ENCODE results near the gene FNBP1. TPM values are rescaled to one million over a fixed set of nuclear protein-coding genes. Genes with fewer than 3 reads are reported as not detected.

Gene FNBP1
- total RNA-seq, 6 experiments from 2014 or later, result 11.7 to 27.1 (median 15.9) TPM

DNA sequence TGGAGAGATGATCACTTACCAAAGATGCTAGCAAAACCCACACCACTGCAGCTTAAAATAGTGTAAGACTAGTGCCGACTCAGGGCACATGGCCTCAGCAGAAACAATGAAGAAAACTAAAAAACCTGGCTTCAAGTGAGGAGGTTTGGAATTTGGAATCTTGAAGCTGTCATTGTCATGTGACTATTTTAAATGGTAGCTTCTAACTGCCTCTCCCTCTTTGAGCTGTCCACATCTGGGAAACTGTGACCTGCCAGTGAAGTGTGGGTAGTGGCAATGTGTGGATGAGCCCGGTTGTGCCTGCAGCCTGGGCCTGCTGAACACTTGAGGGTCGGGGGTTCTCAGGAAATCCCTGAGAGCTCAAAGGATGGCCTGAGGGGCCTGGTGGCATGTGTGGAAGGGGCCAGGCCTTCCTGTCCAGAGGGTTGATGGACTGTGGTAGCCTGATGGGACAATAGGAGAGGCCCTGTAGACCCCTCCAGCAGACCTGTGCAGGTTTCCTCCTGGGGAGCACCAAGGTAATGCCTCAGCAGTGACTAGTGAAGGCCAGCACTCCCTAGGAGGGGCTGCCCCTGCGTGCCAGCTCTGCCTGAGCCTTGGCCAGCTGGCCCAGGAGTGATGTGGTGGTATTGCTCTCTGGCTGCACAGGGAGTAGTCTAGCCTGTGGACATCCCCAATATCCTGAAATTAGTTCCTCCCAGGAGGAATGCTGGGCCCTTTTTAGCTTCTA, 194.1 kb downstream of the FNBP1 start:
- Histone ChIP-seq H3K9me3 (no peaks in the 10 kb centered on the region), H3K27ac (no peak overlapping the region), H3K36me3 (peaks cover 0 to 18% (median 5%) of the 10 kb centered on the region in 4 donors), H3K4me3 (no peak overlapping the region), H3K27me3 (no peaks in the 10 kb centered on the region), H3K4me1 (no peaks in the 10 kb centered on the region)
- DNase-seq (no peak), ATAC-seq (no peak)
- intact Hi-C loops (cut with DNase I), result no loop called here
- TF ChIP-seq, protein P1, sequence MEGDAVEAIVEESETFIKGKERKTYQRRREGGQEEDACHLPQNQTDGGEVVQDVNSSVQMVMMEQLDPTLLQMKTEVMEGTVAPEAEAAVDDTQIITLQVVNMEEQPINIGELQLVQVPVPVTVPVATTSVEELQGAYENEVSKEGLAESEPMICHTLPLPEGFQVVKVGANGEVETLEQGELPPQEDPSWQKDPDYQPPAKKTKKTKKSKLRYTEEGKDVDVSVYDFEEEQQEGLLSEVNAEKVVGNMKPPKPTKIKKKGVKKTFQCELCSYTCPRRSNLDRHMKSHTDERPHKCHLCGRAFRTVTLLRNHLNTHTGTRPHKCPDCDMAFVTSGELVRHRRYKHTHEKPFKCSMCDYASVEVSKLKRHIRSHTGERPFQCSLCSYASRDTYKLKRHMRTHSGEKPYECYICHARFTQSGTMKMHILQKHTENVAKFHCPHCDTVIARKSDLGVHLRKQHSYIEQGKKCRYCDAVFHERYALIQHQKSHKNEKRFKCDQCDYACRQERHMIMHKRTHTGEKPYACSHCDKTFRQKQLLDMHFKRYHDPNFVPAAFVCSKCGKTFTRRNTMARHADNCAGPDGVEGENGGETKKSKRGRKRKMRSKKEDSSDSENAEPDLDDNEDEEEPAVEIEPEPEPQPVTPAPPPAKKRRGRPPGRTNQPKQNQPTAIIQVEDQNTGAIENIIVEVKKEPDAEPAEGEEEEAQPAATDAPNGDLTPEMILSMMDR (IDR thresholded peaks at IDR 0.05), result no peak
- no peak for TF ChIP-seq POLR2A (IDR thresholded peaks at IDR 0.05)
- 93% methylated on average over 2 of the region's 4 CpGs for WGBS (ENCODE audit: insufficient coverage, low coverage, low lambda C conversion rate, missing lambda C conversion rate)

DNA sequence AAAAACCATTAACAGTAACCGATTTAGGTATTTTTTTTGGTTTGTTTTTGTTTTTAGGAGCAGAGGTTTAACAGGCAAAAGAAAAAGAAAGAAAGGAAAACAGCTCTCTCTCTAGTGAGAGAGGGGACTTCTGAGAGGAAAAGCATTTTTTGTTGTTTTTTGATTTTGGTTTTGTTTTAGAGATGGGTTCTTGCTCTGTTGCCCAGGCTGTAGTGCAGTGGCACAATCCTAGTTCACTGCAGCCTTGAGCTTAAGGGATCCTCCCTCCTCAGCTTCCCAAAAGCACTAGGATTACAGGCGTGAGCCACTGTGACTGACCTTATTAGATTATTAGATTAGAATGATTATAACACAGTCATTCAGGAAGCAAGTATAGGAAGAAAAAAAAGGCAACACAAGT, 197.6 kb downstream of the FNBP1 start:
- no peak overlapping the region for H3K27ac ChIP-seq
- intact Hi-C loops (cut with DNase I), result no loop called here
- no peak for TF ChIP-seq POLR2A (IDR thresholded peaks at IDR 0.05)
- TF ChIP-seq, protein P1 (IDR thresholded peaks at IDR 0.05), result no peak
- H3K4me3 ChIP-seq, result no peak overlapping the region
- H3K9me3 ChIP-seq, result no peaks in the 10 kb centered on the region
- no peaks in the 10 kb centered on the region for H3K36me3 ChIP-seq
- H3K4me1 ChIP-seq, result no peaks in the 10 kb centered on the region
- DNase-seq (no peak), ATAC-seq (no peak)
- 65% methylated on average over 2 of the region's 2 CpGs for WGBS (ENCODE audit: insufficient coverage, low coverage, low lambda C conversion rate, missing lambda C conversion rate)
- H3K27me3 ChIP-seq, result no peaks in the 10 kb centered on the region

DNA sequence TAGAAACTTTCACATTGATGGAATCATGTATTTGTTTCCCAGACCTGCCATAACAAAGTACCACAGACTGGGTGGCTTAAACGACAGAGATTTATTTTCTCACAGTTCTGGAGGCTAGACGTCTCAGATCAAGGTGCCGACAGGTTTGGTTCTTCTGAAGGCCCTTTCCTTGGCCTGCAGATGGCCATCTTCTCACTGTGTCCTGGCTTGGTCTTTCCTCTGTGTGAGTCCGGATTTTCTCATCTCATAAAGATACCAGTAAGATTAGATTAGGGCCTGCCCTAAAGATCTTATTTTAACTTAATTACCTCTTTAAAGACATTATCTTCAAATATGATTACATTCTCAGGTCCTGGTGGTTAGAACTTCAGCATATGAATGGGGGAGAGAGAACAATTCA, 201.9 kb downstream of the FNBP1 start:
- intact Hi-C loops (cut with DNase I), result no loop called here
- Histone ChIP-seq H3K27ac (no peak overlapping the region), H3K27me3 (no peaks in the 10 kb centered on the region), H3K4me1 (peaks cover 0 to 7% (median 0%) of the 10 kb centered on the region in 4 donors), H3K36me3 (no peaks in the 10 kb centered on the region), H3K4me3 (no peak overlapping the region), H3K9me3 (no peaks in the 10 kb centered on the region)
- 85% methylated on average over 4 of the region's 4 CpGs for WGBS (ENCODE audit: insufficient coverage, low coverage, low lambda C conversion rate, missing lambda C conversion rate)
- no peak for TF ChIP-seq POLR2A (IDR thresholded peaks at IDR 0.05)
- TF ChIP-seq, protein P1 (IDR thresholded peaks at IDR 0.05), result no peak
- DNase-seq, result no peak
- ATAC-seq, result no peak

DNA sequence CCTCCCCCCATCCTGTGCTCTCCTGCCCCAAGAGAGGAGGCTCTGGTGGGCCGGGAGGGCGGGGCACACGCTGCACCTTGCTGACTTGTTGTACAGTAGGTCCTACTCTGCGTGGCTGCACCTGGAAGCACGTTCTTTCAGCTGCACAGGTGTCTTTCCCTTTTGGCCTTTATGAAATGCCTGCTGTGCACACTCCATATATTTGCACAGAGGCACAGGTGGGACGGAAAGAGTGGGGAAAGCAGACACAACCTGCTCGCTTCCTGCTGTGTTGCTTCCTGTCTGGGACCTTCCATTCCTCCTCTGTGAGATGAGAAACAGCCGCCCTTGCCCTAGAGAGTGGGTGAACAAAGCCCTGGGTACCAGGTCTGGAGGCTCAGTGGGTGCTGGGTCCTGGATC, 203.0 kb downstream of the FNBP1 start:
- H3K27ac ChIP-seq, result no peak overlapping the region
- DNase-seq, result no peak
- no peak for ATAC-seq

More for the DNA sequence above, 203.0 kb downstream of the FNBP1 start:
- Histone ChIP-seq H3K36me3 (no peaks in the 10 kb centered on the region), H3K27me3 (no peaks in the 10 kb centered on the region), H3K4me3 (no peak overlapping the region), H3K4me1 (peaks cover 0 to 10% (median 0%) of the 10 kb centered on the region in 4 donors), H3K9me3 (no peaks in the 10 kb centered on the region)
- 80% methylated on average over 7 of the region's 8 CpGs for WGBS (ENCODE audit: insufficient coverage, low coverage, low lambda C conversion rate, missing lambda C conversion rate)
- TF ChIP-seq POLR2A (IDR thresholded peaks at IDR 0.05), result no peak
- TF ChIP-seq, protein P1 (IDR thresholded peaks at IDR 0.05), result no peak
- intact Hi-C loops (cut with DNase I), result no loop called here
